Heart left ventricle (tissue), 16 donors: ENCODE data around the gene SCEL. TPM values are rescaled to one million over a fixed set of nuclear protein-coding genes. Genes with fewer than 3 reads are reported as not detected.

Experiments used
- ATAC-seq, 4 donors: fragments of 200-7000 bp; cut with Tn5 transposase; one replicate each; pipeline ENCODE4 v1.9.1; 2020 to 2022; ENCODE audit warnings: moderate library complexity in 4 of 4, mild to moderate bottlenecking in 3 of 4, moderate number of reproducible peaks in 1 of 4
- DNase-seq, 5 donors: peaks; one replicate each; pipeline ENCODE4 v3.0.0-alpha.2; 2020
- H3K27ac ChIP-seq, 12 donors: fragments of 200-600 bp; sonication (generic) in 4 of 12; one replicate each; pipeline versions ENCODE4 v1.5.0 to v1.8.0; 2016 to 2022; ENCODE audit warnings: mild to moderate bottlenecking in 2 of 12
- H3K27me3 ChIP-seq, 9 donors: fragments of 200-600 bp; sonication (generic) in 2 of 9; one replicate each; pipeline versions ENCODE4 v1.5.1 to v1.8.0; 2016 to 2022; ENCODE audit warnings: mild to moderate bottlenecking in 3 of 9
- H3K36me3 ChIP-seq, 9 donors: fragments of 200-600 bp; sonication (generic) in 2 of 9; one replicate each; pipeline versions ENCODE4 v1.5.0 to v1.8.0; 2018 to 2022; ENCODE audit warnings: mild to moderate bottlenecking in 2 of 9
- H3K4me1 ChIP-seq, 12 donors: fragments of 200-600 bp; sonication (generic) in 4 of 12; one replicate each; pipeline versions ENCODE4 v1.5.0 to v1.8.0; 2016 to 2022; ENCODE audit warnings: mild to moderate bottlenecking in 3 of 12
- H3K4me3 ChIP-seq, 12 donors: fragments of 200-600 bp; sonication (generic) in 4 of 12; one replicate each; pipeline versions ENCODE4 v1.5.0 to v1.8.0; 2017 to 2022; ENCODE audit warnings: mild to moderate bottlenecking in 9 of 12, moderate library complexity in 4 of 12
- H3K9me3 ChIP-seq, 12 donors: fragments of 200-600 bp; sonication (generic) in 4 of 12; one replicate each; pipeline versions ENCODE4 v1.5.0 to v1.8.0; 2016 to 2022; ENCODE audit warnings: mild to moderate bottlenecking in 1 of 12
- POLR2A ChIP-seq, 2 donors: fragments of 450-650 bp; IDR thresholded peaks; one replicate each; pipeline ENCODE4 v1.6.1; 2017; ENCODE audit warnings: antibody characterized with exemption in 2 of 2, mild to moderate bottlenecking in 2 of 2, moderate library complexity in 2 of 2
- WGBS, 4 donors: extraction: QIAGEN DNeasy Blood & Tissue Kit in 2 of 4; methylation state at CpG; one replicate each; pipeline versions ENCODE4 v1.1.5 to v1.1.7; 2013 to 2018; 5-methylcytosine and 5-hydroxymethylcytosine counted together
- intact Hi-C, 10 donors: fragments of 100-400 bp; cut with DNase I; formaldehyde crosslinking; loops; one replicate each; pipeline versions ENCODE4 v1.11.1 to v1.14.2; 2022
- polyA plus RNA-seq, 2 donors: library from polyadenylated mRNA; stranded (reverse); fragments of 200-250 nt; gene quantifications; one replicate each; pipeline ENCODE4 v1.2.3, GENCODE V29; 2013
- total RNA-seq, 9 donors: library from RNA; depleted of rRNA in 2 of 9; stranded (reverse); fragments of >200 nt in 2 of 9; fragmentation: NEBNext Ultra II Directional in 3 of 9; extraction: Animal tissue kit (Norgen Biotek cat#: 25700) in 3 of 9; gene quantifications; one replicate each; pipeline versions ENCODE4 v1.1.0 to v1.2.4, GENCODE V29; 2016 to 2023
- TF ChIP-seq, protein P1 (sequence below), 12 donors: fragments of 200-600 bp; sonication (generic) in 4 of 12; IDR thresholded peaks; one replicate each; pipeline versions ENCODE4 v1.5.0 to v1.8.0; 2018 to 2022; ENCODE audit warnings: antibody characterized with exemption in 12 of 12, mild to moderate bottlenecking in 5 of 12
- donor health status: ischemic (EF 13 %, LVEDD 7.1; RV severe dilation, severe dysfunction).
- donor health status: healthy with polysubstance abuse.
- donor health status: DM: no; HTN: yes; CAD: no.
- donor health status: DM: no; HTN: no; CAD: no.
- donor health status: ischemic (EF 25% LVEDD 6.9; RV normal size, moderate dysfunction).
- donor health status: ischemic (EF 25% LVEDD 5.7; RV mildly dilated, moderate dysfunction).
- donor health status: healthy.
- donor health status: DM: yes; HTN: yes; CAD: no.
- donor health status: ischemic (EF 35%, LVEDD 5.7; RV mildly dilated, moderate dysfunction).
- donor health status: nonischemic (EF 11% LVEDD 7.7; RV severe dilation, severe dysfunction).
- donor health status: DM: yes; HTN: yes; CAD: no.
- donor health status: PGD.
- donor health status: ischemic (EF 29% LVEDD 5.4; RV normal size, mild dysfunction).
- donor health status: nonischemic (EF 23%, LVEDD 6.1; RV moderate dilation, normal function).

The SCEL gene
- total and polyA plus RNA-seq, 11 donors: 0.04 to 2.0 TPM; not detected in 9

DNA sequence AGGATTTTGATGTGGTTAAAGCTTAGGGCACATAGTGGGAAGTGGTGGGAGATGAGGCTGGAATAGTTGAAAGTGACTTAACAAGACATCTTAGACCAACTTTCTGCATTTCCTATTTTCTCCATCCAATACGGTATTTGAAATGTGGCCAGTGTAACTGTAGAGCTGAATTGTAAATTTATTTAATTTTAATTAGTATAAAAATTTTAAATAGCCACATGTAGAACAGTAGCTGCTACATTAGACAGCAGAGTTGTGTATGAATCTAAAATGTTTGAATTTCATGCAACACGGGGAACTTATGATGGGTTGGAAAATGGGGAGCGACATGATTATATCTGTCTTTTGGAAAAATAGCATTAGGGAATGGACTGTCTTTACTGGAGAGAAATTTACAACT, 7.1 kb upstream of the SCEL start:
- peaks cover 0 to 3% (median 0%) of the 10 kb centered on the region in 12 donors for H3K4me1 ChIP-seq
- no peaks in the 10 kb centered on the region for H3K36me3 ChIP-seq
- DNase-seq (no peak), ATAC-seq (no peak)
- H3K27me3 ChIP-seq: no peaks in the 10 kb centered on the region
- H3K27ac ChIP-seq: no peak overlapping the region
- no peaks in the 10 kb centered on the region for H3K9me3 ChIP-seq
- intact Hi-C loops: no loop called here
- no peak for TF ChIP-seq POLR2A (IDR thresholded peaks at IDR 0.05)
- TF ChIP-seq, protein P1, sequence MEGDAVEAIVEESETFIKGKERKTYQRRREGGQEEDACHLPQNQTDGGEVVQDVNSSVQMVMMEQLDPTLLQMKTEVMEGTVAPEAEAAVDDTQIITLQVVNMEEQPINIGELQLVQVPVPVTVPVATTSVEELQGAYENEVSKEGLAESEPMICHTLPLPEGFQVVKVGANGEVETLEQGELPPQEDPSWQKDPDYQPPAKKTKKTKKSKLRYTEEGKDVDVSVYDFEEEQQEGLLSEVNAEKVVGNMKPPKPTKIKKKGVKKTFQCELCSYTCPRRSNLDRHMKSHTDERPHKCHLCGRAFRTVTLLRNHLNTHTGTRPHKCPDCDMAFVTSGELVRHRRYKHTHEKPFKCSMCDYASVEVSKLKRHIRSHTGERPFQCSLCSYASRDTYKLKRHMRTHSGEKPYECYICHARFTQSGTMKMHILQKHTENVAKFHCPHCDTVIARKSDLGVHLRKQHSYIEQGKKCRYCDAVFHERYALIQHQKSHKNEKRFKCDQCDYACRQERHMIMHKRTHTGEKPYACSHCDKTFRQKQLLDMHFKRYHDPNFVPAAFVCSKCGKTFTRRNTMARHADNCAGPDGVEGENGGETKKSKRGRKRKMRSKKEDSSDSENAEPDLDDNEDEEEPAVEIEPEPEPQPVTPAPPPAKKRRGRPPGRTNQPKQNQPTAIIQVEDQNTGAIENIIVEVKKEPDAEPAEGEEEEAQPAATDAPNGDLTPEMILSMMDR (IDR thresholded peaks at IDR 0.05): no peak
- 88 to 92% (median 90%) methylated on average over 3 of the region's 3 CpGs for WGBS, 4 donors
- no peak overlapping the region for H3K4me3 ChIP-seq

- Histone ChIP-seq H3K36me3 (no peaks in the 10 kb centered on the region), H3K27ac (no peak overlapping the region), H3K4me1 (peaks cover 0 to 3% (median 0%) of the 10 kb centered on the region in 12 donors), H3K4me3 (no peak overlapping the region), H3K9me3 (no peaks in the 10 kb centered on the region), H3K27me3 (no peaks in the 10 kb centered on the region)
- no peak for ATAC-seq
- TF ChIP-seq POLR2A (IDR thresholded peaks at IDR 0.05): no peak
- TF ChIP-seq, protein P1 (IDR thresholded peaks at IDR 0.05): no peak
- WGBS, 4 donors: 63 to 68% (median 67%) methylated on average over 4 of the region's 4 CpGs
- DNase-seq: no peak
- intact Hi-C loops: no loop called here
Observed at GRCh38 chr13:77528834-77529500, 6.5 kb upstream of the SCEL start.

DNA sequence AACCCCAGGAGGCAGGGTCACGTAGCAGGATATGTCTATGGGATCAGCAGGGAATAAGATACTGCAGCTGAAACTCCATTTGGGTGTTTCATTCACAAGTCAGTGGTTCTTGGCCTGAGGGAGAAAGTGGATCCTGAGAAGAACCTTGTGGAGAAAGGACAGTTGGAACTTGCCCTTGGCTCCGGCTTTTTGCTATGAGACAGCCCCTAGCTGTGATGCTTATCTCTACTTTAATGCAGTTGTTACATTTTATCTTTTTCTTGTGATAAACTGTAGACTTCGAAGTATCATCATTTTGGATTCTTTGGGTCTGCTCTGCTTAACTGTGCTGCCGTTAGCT, 6.0 kb upstream of the SCEL start:
- intact Hi-C loops: no loop called here
- H3K27me3 ChIP-seq: no peaks in the 10 kb centered on the region
- TF ChIP-seq, protein P1 (IDR thresholded peaks at IDR 0.05): no peak
- TF ChIP-seq POLR2A (IDR thresholded peaks at IDR 0.05): no peak
- no peak overlapping the region for H3K27ac ChIP-seq
- no peaks in the 10 kb centered on the region for H3K9me3 ChIP-seq
- peaks cover 0 to 3% (median 0%) of the 10 kb centered on the region in 12 donors for H3K4me1 ChIP-seq
- 67 to 80% (median 77%) methylated on average over 4 of the region's 4 CpGs for whole genome bisulfite sequencing, 4 donors
- DNase-seq: no peak
- no peaks in the 10 kb centered on the region for H3K36me3 ChIP-seq
- ATAC-seq: no peak
- H3K4me3 ChIP-seq: no peak overlapping the region

DNA sequence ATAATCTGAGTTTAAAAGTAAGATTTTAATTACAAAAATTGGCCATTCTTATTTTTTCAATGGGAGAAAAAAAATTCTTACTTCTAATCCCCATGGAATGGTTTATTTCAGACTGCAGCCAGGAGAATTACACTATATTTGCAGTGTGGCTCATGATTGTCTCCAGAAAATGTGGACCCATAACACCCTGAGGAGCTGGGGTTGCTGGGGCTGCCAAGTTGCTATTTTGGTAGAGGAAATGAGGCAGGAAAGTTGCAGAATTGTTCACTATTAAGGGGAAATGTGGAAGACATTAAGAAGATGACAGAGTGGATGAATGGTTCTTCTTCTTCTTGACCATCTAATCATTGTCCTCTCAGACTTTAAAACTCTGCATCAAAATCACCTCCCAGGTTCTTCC, 4.6 kb upstream of the SCEL start:
- no peak for DNase-seq
- no peak for ATAC-seq

More for the DNA sequence above, 4.6 kb upstream of the SCEL start:
- intact Hi-C loops: no loop called here
- H3K9me3 ChIP-seq: no peaks in the 10 kb centered on the region
- no peak overlapping the region for H3K4me3 ChIP-seq
- no peaks in the 10 kb centered on the region for H3K36me3 ChIP-seq
- no peak overlapping the region for H3K27ac ChIP-seq
- peaks cover 0 to 11% (median 0%) of the 10 kb centered on the region in 9 donors for H3K27me3 ChIP-seq
- peaks cover 0 to 3% (median 0%) of the 10 kb centered on the region in 12 donors for H3K4me1 ChIP-seq
- TF ChIP-seq POLR2A (IDR thresholded peaks at IDR 0.05): no peak
- TF ChIP-seq, protein P1 (IDR thresholded peaks at IDR 0.05): no peak
